C4-2B (cell line): ENCODE results near the gene INSYN2B.

Experiments
- ZFX ChIP-seq: fragments of 450-650 bp; IDR thresholded peaks from 2 replicates; pipeline ENCODE4 v1.6.1; 2017
- TF ChIP-seq, protein P1 (sequence below): fragments of 450-650 bp; conservative IDR thresholded peaks from 2 replicates; pipeline ENCODE4 v1.5.1; 2017; ENCODE audit warnings: mild to moderate bottlenecking

DNA sequence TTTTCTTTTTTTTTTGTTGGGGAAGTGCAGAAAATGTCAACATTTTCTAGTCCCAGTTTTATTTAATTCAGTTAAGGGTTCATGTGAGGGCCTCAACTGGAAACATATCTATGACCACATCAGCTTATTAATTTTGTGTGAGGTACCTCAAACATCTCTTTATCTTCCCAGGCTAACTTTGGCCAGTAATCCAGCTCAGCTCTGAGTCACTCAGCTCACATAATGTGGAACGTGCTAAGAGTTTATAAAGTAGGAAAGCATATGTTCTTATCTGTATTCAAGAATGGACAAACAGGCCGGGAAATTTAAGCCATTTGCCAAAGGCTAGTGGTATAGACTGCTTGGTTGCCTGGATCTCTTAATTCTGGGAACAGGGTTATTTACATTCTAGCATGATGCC lies 118.4 kb downstream of the INSYN2B start:
- TF ChIP-seq, protein P1, sequence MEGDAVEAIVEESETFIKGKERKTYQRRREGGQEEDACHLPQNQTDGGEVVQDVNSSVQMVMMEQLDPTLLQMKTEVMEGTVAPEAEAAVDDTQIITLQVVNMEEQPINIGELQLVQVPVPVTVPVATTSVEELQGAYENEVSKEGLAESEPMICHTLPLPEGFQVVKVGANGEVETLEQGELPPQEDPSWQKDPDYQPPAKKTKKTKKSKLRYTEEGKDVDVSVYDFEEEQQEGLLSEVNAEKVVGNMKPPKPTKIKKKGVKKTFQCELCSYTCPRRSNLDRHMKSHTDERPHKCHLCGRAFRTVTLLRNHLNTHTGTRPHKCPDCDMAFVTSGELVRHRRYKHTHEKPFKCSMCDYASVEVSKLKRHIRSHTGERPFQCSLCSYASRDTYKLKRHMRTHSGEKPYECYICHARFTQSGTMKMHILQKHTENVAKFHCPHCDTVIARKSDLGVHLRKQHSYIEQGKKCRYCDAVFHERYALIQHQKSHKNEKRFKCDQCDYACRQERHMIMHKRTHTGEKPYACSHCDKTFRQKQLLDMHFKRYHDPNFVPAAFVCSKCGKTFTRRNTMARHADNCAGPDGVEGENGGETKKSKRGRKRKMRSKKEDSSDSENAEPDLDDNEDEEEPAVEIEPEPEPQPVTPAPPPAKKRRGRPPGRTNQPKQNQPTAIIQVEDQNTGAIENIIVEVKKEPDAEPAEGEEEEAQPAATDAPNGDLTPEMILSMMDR: no peak
- no peak for TF ChIP-seq ZFX
